Testis (tissue), 3 donors: ENCODE data around the gene KCNT2. TPM values are rescaled to one million over a fixed set of nuclear protein-coding genes. Genes with fewer than 3 reads are reported as not detected.

Experiments used
- DNase-seq: peaks from one replicate; pipeline ENCODE4 v3.0.0-alpha.2; 2019
- H3K27ac ChIP-seq, 2 donors: fragments of 200-600 bp; sonication (generic); one replicate each; pipeline ENCODE4 v1.5.1; 2019
- H3K27me3 ChIP-seq: fragments of 200-600 bp; sonication (generic); one replicate; pipeline ENCODE4 v1.5.1; 2019
- H3K36me3 ChIP-seq: fragments of 200-600 bp; sonication (generic); one replicate; pipeline ENCODE4 v1.5.1; 2017; ENCODE audit warnings: low read depth; ENCODE audit errors: missing control alignments
- H3K4me1 ChIP-seq: fragments of 200-600 bp; sonication (generic); one replicate; pipeline ENCODE4 v1.5.1; 2019
- H3K4me3 ChIP-seq, 2 donors: fragments of 200-600 bp; sonication (generic); one replicate each; pipeline ENCODE4 v1.5.1; 2017 to 2019
- H3K9me3 ChIP-seq: fragments of 200-600 bp; sonication (generic); one replicate; pipeline ENCODE4 v1.5.1; 2017
- POLR2A ChIP-seq: fragments of 450-650 bp; IDR thresholded peaks from one replicate; pipeline ENCODE4 v1.6.1; 2017; ENCODE audit warnings: antibody characterized with exemption, mild to moderate bottlenecking, moderate library complexity
- WGBS, 2 donors: methylation state at CpG; one replicate each; pipeline ENCODE4 v1.1.5; 2018; 5-methylcytosine and 5-hydroxymethylcytosine counted together
- intact Hi-C: fragments of 100-400 bp; cut with DNase I; formaldehyde crosslinking; loops from one replicate; pipeline ENCODE4 v1.15.1; 2023; ENCODE audit warnings: low total_unique reads
- polyA plus RNA-seq: library from polyadenylated mRNA; stranded (reverse); fragments of 350-450 nt; fragmentation: Illumina TruSeq; extraction: RNeasy Lipid Tissue Mini Kit (QIAGEN cat#74804); gene quantifications from one replicate; pipeline ENCODE4 v1.2.3, GENCODE V29; 2014; ENCODE audit warnings: low read depth, low replicate concordance; ENCODE audit not compliant: insufficient read depth
- total RNA-seq, 2 donors: library from RNA; depleted of rRNA; stranded (reverse); fragments of >200 nt; gene quantifications; one replicate each; pipeline ENCODE4 v1.2.3, GENCODE V29; 2016
- TF ChIP-seq, protein P1 (sequence below), 3 experiments: fragments of 450-650 bp in 2 of 3; fragments of 200-600 bp in 1 of 3; sonication (generic) in 1 of 3; IDR thresholded peaks; one replicate each; pipeline ENCODE4 v1.5.1; 2016 to 2019; ENCODE audit warnings: antibody characterized with exemption in 3 of 3, mild to moderate bottlenecking in 2 of 3, moderate library complexity in 1 of 3

Gene KCNT2
- total and polyA plus RNA-seq, 3 donors from 2014 or later: 2.7 to 3.9 (median 3.2) TPM

DNA sequence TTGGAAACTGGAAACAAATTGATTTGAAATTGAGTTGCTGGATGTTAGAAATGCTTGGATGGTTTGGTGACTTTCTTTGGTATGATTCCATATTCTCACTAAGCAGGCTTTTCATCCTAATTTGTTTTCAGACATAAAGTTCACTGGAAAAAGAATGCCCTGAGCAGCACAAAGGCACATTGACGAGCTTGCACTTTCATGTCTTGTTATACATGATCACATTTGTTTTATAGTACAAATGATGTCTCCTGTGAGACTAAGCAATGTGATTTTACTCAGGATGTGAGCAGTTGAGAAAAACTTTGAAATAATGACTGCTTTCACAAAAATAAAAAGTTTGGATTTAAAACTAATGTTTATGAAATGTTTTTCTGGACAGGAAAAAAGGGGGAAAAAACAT, 63.6 kb downstream of the KCNT2 start:
- DNase-seq: no peak
- 50 to 74% methylated on average over 1 of the region's 1 CpG for WGBS, 2 donors
- H3K27ac ChIP-seq: no peak overlapping the region
- H3K27me3 ChIP-seq: no peaks in the 10 kb centered on the region
- no peaks in the 10 kb centered on the region for H3K9me3 ChIP-seq
- intact Hi-C loops: no loop called here
- H3K4me3 ChIP-seq: no peak overlapping the region
- no peaks in the 10 kb centered on the region for H3K4me1 ChIP-seq
- no peaks in the 10 kb centered on the region for H3K36me3 ChIP-seq
- TF ChIP-seq, protein P1, sequence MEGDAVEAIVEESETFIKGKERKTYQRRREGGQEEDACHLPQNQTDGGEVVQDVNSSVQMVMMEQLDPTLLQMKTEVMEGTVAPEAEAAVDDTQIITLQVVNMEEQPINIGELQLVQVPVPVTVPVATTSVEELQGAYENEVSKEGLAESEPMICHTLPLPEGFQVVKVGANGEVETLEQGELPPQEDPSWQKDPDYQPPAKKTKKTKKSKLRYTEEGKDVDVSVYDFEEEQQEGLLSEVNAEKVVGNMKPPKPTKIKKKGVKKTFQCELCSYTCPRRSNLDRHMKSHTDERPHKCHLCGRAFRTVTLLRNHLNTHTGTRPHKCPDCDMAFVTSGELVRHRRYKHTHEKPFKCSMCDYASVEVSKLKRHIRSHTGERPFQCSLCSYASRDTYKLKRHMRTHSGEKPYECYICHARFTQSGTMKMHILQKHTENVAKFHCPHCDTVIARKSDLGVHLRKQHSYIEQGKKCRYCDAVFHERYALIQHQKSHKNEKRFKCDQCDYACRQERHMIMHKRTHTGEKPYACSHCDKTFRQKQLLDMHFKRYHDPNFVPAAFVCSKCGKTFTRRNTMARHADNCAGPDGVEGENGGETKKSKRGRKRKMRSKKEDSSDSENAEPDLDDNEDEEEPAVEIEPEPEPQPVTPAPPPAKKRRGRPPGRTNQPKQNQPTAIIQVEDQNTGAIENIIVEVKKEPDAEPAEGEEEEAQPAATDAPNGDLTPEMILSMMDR (IDR thresholded peaks at IDR 0.05): no peak
- TF ChIP-seq POLR2A: no peak

DNA sequence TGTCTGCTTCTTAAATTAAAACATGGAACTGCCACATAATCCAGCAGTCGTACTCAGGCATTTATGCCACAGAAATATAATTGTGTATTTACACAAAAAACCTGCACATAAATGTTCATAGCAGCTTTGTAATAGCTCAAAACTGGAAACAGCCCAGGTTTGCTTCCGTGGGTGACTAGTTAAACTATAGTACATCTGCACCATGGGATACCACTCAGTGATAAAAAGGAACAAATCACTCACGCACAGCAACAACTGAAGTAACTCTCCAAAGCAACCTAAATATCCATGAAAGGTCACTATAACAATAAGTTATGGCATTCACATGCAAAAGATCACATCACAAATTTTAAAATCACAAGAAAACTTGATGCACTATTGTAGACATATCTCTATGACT, 64.4 kb downstream of the KCNT2 start:
- H3K9me3 ChIP-seq: no peaks in the 10 kb centered on the region
- no peak for DNase-seq
- no peaks in the 10 kb centered on the region for H3K4me1 ChIP-seq
- no peak overlapping the region for H3K4me3 ChIP-seq
- intact Hi-C loops: no loop called here
- WGBS, 2 donors: 88% methylated on average over 3 of the region's 3 CpGs
- no peak for TF ChIP-seq POLR2A
- TF ChIP-seq, protein P1 (IDR thresholded peaks at IDR 0.05): no peak
- H3K36me3 ChIP-seq: no peaks in the 10 kb centered on the region
- H3K27me3 ChIP-seq: no peaks in the 10 kb centered on the region
- H3K27ac ChIP-seq: no peak overlapping the region

DNA sequence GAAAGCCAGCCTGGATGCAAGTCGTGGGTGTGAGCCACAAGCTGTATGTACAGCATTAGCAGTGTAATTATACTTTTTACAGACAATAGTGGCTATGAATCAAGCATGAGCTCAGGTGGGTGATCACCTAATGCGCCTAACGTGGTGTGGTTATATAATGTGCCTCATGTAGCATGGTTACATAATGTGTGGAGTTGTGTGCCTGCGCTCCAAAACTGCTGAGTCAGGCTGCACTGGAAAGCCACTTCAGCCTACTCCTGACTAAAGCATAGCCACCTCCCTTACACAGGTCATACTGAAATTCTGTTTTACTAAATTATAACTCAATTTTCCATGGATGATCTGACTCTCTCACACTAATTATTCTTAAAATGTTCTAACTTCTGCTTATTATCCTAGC, 69.8 kb downstream of the KCNT2 start:
- Histone ChIP-seq H3K27ac (no peak overlapping the region), H3K27me3 (no peaks in the 10 kb centered on the region), H3K4me1 (no peaks in the 10 kb centered on the region), H3K4me3 (no peak overlapping the region), H3K9me3 (no peaks in the 10 kb centered on the region), H3K36me3 (no peaks in the 10 kb centered on the region)
- 92 to 94% methylated on average over 4 of the region's 4 CpGs for WGBS, 2 donors
- no peak for DNase-seq
- intact Hi-C loops: no loop called here
- no peak for TF ChIP-seq POLR2A
- TF ChIP-seq, protein P1 (IDR thresholded peaks at IDR 0.05): no peak

DNA sequence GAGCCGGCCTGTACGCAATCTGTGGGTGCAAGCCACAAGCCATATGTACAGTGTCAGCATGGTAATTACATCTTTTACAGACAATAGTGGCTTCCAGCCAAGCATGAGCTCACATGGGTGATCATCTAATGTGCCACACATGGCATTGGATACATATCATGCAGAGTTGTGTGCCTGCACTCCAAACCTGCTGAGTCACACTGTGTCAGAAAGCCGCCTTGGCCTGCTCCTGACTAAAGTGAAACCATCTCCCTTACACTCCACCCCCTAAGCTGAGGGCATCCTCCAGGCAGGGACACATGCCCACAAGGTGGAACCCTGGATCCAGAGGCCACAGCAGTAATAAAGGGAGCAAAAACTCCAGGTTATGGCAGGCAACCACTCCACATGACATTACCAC, 72.5 kb downstream of the KCNT2 start:
- Histone ChIP-seq H3K4me3 (no peak overlapping the region), H3K4me1 (no peaks in the 10 kb centered on the region), H3K27me3 (no peaks in the 10 kb centered on the region), H3K9me3 (no peaks in the 10 kb centered on the region), H3K27ac (no peak overlapping the region), H3K36me3 (no peaks in the 10 kb centered on the region)
- DNase-seq: no peak
- 65% methylated on average over 3 of the region's 3 CpGs for WGBS, 2 donors
- no peak for TF ChIP-seq POLR2A
- TF ChIP-seq, protein P1 (IDR thresholded peaks at IDR 0.05): no peak
- intact Hi-C loops: no loop called here

DNA sequence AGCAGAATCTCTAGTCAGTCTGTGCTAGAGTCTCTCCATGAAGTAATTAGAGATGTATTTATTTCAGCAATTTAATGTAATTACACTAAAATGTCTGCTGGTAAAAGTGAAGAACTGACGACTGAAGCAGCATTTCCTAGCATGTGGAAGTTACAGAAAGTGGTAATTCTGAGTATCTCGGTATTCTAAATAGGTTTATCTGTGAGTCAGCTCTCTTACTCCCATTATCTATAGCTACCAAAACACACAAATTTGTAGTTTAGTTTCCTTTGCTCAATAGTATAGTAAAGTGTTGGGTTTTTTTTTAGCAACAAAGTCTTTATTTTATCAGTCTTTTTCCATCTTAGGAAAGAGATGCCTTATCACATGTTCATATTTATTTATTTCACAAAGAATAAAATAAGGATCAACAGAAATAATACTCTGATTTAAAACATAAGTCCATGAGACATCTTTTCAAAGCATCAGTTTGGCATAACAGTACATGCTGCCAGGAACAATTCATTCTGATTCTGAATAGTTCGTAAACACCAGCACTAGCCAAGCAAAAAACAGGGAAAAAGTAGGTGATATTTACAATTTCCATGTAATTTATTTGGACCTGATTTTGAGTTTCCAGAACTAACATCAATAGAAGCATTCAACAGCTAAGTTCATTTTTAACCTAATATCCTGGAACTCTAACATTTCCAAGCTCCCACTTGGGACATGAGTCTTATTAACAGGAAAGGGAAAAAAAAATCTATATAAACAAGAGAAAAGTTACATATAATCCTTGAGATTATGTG, 76.3 kb downstream of the KCNT2 start:
- H3K9me3 ChIP-seq: no peaks in the 10 kb centered on the region
- H3K36me3 ChIP-seq: no peaks in the 10 kb centered on the region
- no peak for DNase-seq
- peak overlapping the region in 1 of 2 donors; percentile 31 for H3K27ac ChIP-seq
- no peaks in the 10 kb centered on the region for H3K27me3 ChIP-seq
- TF ChIP-seq POLR2A: no peak
- TF ChIP-seq, protein P1 (IDR thresholded peaks at IDR 0.05): no peak
- 63 to 64% methylated on average over 3 of the region's 3 CpGs for WGBS, 2 donors
- H3K4me3 ChIP-seq: no peak overlapping the region
- H3K4me1 ChIP-seq: no peaks in the 10 kb centered on the region
- intact Hi-C loops: no loop called here
